Measurements from ENCODE around the gene FAM222B. TPM values are rescaled to one million over a fixed set of nuclear protein-coding genes. Genes with fewer than 3 reads are reported as not detected.

Gene FAM222B
- total and polyA plus RNA-seq, 2 of the 4 experiments (the other 2 are of a cell fraction), result 2.5 to 10.8 TPM

GRCh38 chr17:28865946-28866752, 23.6 kb upstream of the FAM222B start:
- H3K27me3 ChIP-seq (ENCODE audit: control insufficient read depth, insufficient read depth, low read length), result 0 out of 2 replicates have a peak, but pooled peaks cover 2% of the 10 kb centered on the region
- no peak overlapping the region for H4K8ac ChIP-seq (ENCODE audit: low read depth in 2 of 2, low read length in 2 of 2)
- H3K56ac ChIP-seq (ENCODE audit: extremely low read depth, insufficient read depth, low read length), result no peak overlapping the region
- WGBS, 2 experiments (ENCODE audit: extremely low coverage in 2 of 2, insufficient read length in 1 of 2), result 84% methylated on average over 3 of the region's 13 CpGs; no CpG with 5 or more reads in 1 of the 2 experiments
- DNase-seq (no peak), ATAC-seq (ENCODE audit: low read depth) (no peak)
- H3K14ac ChIP-seq (replicated peaks; ENCODE audit: low read depth, low read length), result no peak overlapping the region
- H3K4me1 ChIP-seq (ENCODE audit: control insufficient read depth, insufficient read depth, low read length), result no peaks in the 10 kb centered on the region
- no peak overlapping the region for H2BK120ac ChIP-seq (ENCODE audit: low read depth, low read length)
- CTCF ChIA-PET, result no interaction called here
- no peak overlapping the region for H3K4me3 ChIP-seq (ENCODE audit: insufficient read depth, low read depth, low read length)
- H3K4me2 ChIP-seq (ENCODE audit: low read depth, low read length), result no peak overlapping the region
- H4K20me1 ChIP-seq (ENCODE audit: insufficient read depth, low read length), result no peaks in the 10 kb centered on the region
- H4K91ac ChIP-seq (ENCODE audit: insufficient read depth, low read depth, low read length), result no peak overlapping the region
- H3K4ac ChIP-seq (ENCODE audit: low read depth, low read length), result no peak overlapping the region
- H3K36me3 ChIP-seq (ENCODE audit: control insufficient read depth, insufficient read depth, low read length), result no peaks in the 10 kb centered on the region
- no peak overlapping the region for H2BK20ac ChIP-seq (ENCODE audit: low read depth, low read length)
- no peak overlapping the region for H2BK15ac ChIP-seq (ENCODE audit: low read depth, low read length)
- H3K9me3 ChIP-seq (ENCODE audit: control insufficient read depth, insufficient read depth, low read length), result no peaks in the 10 kb centered on the region
- H2BK5ac ChIP-seq (ENCODE audit: low read depth, low read length, poor library complexity, severe bottlenecking), result no peak overlapping the region
- POLR2A ChIA-PET (ENCODE audit: unreplicated experiment), result no interaction called here
- no peak overlapping the region for H3K18ac ChIP-seq (ENCODE audit: low read depth, low read length)
- no peak overlapping the region for H2AFZ ChIP-seq (replicated peaks; ENCODE audit: low read length, poor library complexity)
- H3K9ac ChIP-seq (ENCODE audit: low read depth, low read length), result no peak overlapping the region; the same call in 1 of the 2 replicates
- H3K9me1 ChIP-seq (ENCODE audit: insufficient read depth, low read length), result no peaks in the 10 kb centered on the region
- H3K27ac ChIP-seq (ENCODE audit: insufficient read depth, low read length), result no peak overlapping the region
- intact Hi-C loops (cut with micrococcal nuclease), result no loop called here
- H3K79me1 ChIP-seq (ENCODE audit: low read depth in 1 of 2, low read length in 2 of 2), result no peaks in the 10 kb centered on the region
- H2AK9ac ChIP-seq (replicated peaks; ENCODE audit: low read depth, low read length, poor library complexity), result no peak overlapping the region
- H4K5ac ChIP-seq (ENCODE audit: low read depth, low read length), result no peak overlapping the region
- H3K23ac ChIP-seq (ENCODE audit: low read depth, low read length), result no peak overlapping the region
- in situ Hi-C loops (cut with MboI; ENCODE audit: low sequenced_read_pairs), result no loop called here
- no TSS peak for BruUV-seq (replicated peaks)
- dilution Hi-C loops (cut with HindIII; ENCODE audit: low sequenced_read_pairs, unreplicated experiment), result no loop called here
- no peak overlapping the region for H2AK5ac ChIP-seq (ENCODE audit: low read depth, low read length)
- TF ChIP-seq NFE2L2 (IDR thresholded peaks at IDR 0.05; ENCODE audit: low read depth, low read length) (no peak), CHD1 (IDR thresholded peaks at IDR 0.05; ENCODE audit: low read depth, low read length) (no peak), MXI1 (IDR thresholded peaks at IDR 0.05; ENCODE audit: borderline replicate concordance, low read depth, low read length) (no peak), RAD21 (IDR thresholded peaks at IDR 0.05; ENCODE audit: low read length) (no peak), BHLHE40 (IDR thresholded peaks at IDR 0.05; ENCODE audit: low read depth, low read length) (no peak), SMC3 (IDR thresholded peaks at IDR 0.05; ENCODE audit: low read depth, low read length) (no peak), RCOR1 (IDR thresholded peaks at IDR 0.05; ENCODE audit: insufficient replicate concordance, low read length) (no peak), MAFK (IDR thresholded peaks at IDR 0.05; ENCODE audit: low read depth, low read length) (no peak), FOS (IDR thresholded peaks at IDR 0.05; ENCODE audit: low read depth, low read length) (no peak), MAZ (IDR thresholded peaks at IDR 0.05; ENCODE audit: borderline replicate concordance, low read depth, low read length) (no peak), CEBPB (IDR thresholded peaks at IDR 0.05; ENCODE audit: low read depth, low read length) (no peak), RFX5 (IDR thresholded peaks at IDR 0.05; ENCODE audit: low read depth, low read length) (no peak)
- TF ChIP-seq, protein P1, sequence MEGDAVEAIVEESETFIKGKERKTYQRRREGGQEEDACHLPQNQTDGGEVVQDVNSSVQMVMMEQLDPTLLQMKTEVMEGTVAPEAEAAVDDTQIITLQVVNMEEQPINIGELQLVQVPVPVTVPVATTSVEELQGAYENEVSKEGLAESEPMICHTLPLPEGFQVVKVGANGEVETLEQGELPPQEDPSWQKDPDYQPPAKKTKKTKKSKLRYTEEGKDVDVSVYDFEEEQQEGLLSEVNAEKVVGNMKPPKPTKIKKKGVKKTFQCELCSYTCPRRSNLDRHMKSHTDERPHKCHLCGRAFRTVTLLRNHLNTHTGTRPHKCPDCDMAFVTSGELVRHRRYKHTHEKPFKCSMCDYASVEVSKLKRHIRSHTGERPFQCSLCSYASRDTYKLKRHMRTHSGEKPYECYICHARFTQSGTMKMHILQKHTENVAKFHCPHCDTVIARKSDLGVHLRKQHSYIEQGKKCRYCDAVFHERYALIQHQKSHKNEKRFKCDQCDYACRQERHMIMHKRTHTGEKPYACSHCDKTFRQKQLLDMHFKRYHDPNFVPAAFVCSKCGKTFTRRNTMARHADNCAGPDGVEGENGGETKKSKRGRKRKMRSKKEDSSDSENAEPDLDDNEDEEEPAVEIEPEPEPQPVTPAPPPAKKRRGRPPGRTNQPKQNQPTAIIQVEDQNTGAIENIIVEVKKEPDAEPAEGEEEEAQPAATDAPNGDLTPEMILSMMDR (conservative IDR thresholded peaks at IDR 0.05; ENCODE audit: low read depth, low read length), result no peak
- TF ChIP-seq, protein P2, sequence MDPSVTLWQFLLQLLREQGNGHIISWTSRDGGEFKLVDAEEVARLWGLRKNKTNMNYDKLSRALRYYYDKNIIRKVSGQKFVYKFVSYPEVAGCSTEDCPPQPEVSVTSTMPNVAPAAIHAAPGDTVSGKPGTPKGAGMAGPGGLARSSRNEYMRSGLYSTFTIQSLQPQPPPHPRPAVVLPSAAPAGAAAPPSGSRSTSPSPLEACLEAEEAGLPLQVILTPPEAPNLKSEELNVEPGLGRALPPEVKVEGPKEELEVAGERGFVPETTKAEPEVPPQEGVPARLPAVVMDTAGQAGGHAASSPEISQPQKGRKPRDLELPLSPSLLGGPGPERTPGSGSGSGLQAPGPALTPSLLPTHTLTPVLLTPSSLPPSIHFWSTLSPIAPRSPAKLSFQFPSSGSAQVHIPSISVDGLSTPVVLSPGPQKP (IDR thresholded peaks at IDR 0.05; ENCODE audit: borderline replicate concordance, low read depth, low read length), result no peak

All from IMR-90 (cell line).